GM19452 (cell line): ENCODE measurements around the gene COPS2.
"Not testable (repeated sequence)": the region's sequence is repeated elsewhere in the genome, so short reads cannot be mapped to it uniquely, and the experiment has no call there.

Source experiments
- ATAC-seq: cut with Tn5 transposase; IDR thresholded peaks from one replicate; pipeline ENCODE4 v1.9.1; 2021; ENCODE audit not compliant: unreplicated experiment

The COPS2 gene

GRCh38 chr15:49110158-49110944 is 45.0 kb downstream of the COPS2 start:
- no peak for ATAC-seq

GRCh38 chr15:49103002-49103401 is 52.4 kb downstream of the COPS2 start:
- ATAC-seq: no peak

- ATAC-seq: no peak
These were observed 53.9 kb downstream of the COPS2 start for GRCh38 chr15:49101536-49101935.

- no peak for ATAC-seq
These were observed 59.2 kb downstream of the COPS2 start for GRCh38 chr15:49096090-49096750.

GRCh38 chr15:49094923-49095322 is 60.5 kb downstream of the COPS2 start:
- ATAC-seq: no peak

GRCh38 chr15:49093252-49094105 is 61.9 kb downstream of the COPS2 start:
- no peak for ATAC-seq

- ATAC-seq: no peak
These were observed 66.4 kb downstream of the COPS2 start for GRCh38 chr15:49088996-49089395.

GRCh38 chr15:49085696-49086459 is 69.5 kb downstream of the COPS2 start:
- no peak for ATAC-seq

- ATAC-seq: no peak
These were observed 71.2 kb downstream of the COPS2 start for GRCh38 chr15:49084285-49084570.

GRCh38 chr15:49083401-49084284 is 71.8 kb downstream of the COPS2 start:
- ATAC-seq: no peak

- ATAC-seq: no peak
These were observed 72.4 kb downstream of the COPS2 start for GRCh38 chr15:49082960-49083359.

GRCh38 chr15:49079340-49080039 is 75.9 kb downstream of the COPS2 start:
- ATAC-seq: no peak

GRCh38 chr15:49075881-49076280 is 79.5 kb downstream of the COPS2 start:
- no peak for ATAC-seq

GRCh38 chr15:49074589-49075287 is 80.7 kb downstream of the COPS2 start:
- ATAC-seq: not testable (repeated sequence)
